ENCODE measurements around the gene DPYSL5.

GRCh38 chr2:26880161-26880560, 32.2 kb downstream of the DPYSL5 start:
- no peak for TF ChIP-seq GATA2 (IDR thresholded peaks at IDR 0.05; ENCODE audit: low read depth, low read length)
- no peak for TF ChIP-seq GATA3 (IDR thresholded peaks at IDR 0.05; ENCODE audit: low read depth, low read length)
